SU-DHL-6 (cell line): ENCODE results near the gene ETS1.

Experiments used
- H2AFZ ChIP-seq: fragments of 200-600 bp; sonication (generic); 2 replicates; pipeline ENCODE4 v1.6.1; 2014; ENCODE audit warnings: low read depth, mild to moderate bottlenecking, moderate library complexity, mixed read lengths, antibody characterized with exemption, low read length; ENCODE audit not compliant: severe bottlenecking
- H3F3A ChIP-seq: fragments of 200-600 bp; shearing (Covaris generic); 2 replicates; pipeline ENCODE4 v1.6.0; 2016; ENCODE audit warnings: antibody characterized with exemption, mild to moderate bottlenecking; ENCODE audit not compliant: insufficient read depth
- H3K27ac ChIP-seq: fragments of 200-600 bp; sonication (generic); 2 replicates; pipeline ENCODE4 v1.5.1; 2016; ENCODE audit warnings: low read depth, mild to moderate bottlenecking, low read length, moderate library complexity, mixed read lengths
- H3K27me3 ChIP-seq: fragments of 200-600 bp; sonication (generic), shearing (Covaris generic); 2 replicates; pipeline ENCODE4 v1.6.0; 2014; ENCODE audit warnings: mild to moderate bottlenecking, low read length
- H3K36me3 ChIP-seq: fragments of 200-600 bp; sonication (generic); 2 replicates; pipeline ENCODE4 v1.6.1; 2014; ENCODE audit warnings: mild to moderate bottlenecking, low read length, mixed read lengths
- H3K4me2 ChIP-seq: fragments of 300-600, 200-600 bp; shearing (Covaris generic), sonication (generic); 2 replicates; pipeline ENCODE4 v1.6.0; 2014; ENCODE audit warnings: low read length, low read depth, mild to moderate bottlenecking; ENCODE audit not compliant: poor library complexity, severe bottlenecking
- H3K4me3 ChIP-seq: fragments of 200-600 bp; sonication (generic); 2 replicates; pipeline ENCODE4 v1.5.1; 2014; ENCODE audit warnings: antibody characterized with exemption, low read length, mild to moderate bottlenecking, mixed read lengths; ENCODE audit not compliant: insufficient read depth, poor library complexity, severe bottlenecking
- H3K79me2 ChIP-seq: fragments of 200-600 bp; sonication (generic); 2 replicates; pipeline ENCODE4 v1.6.1; 2014; ENCODE audit warnings: mild to moderate bottlenecking, low read length, moderate library complexity; ENCODE audit not compliant: insufficient read depth
- H3K9ac ChIP-seq: fragments of 200-600 bp; sonication (generic); 2 replicates; pipeline ENCODE4 v1.7.0; 2014; ENCODE audit warnings: mild to moderate bottlenecking, low read length
- H3K9me2 ChIP-seq: fragments of 200-600 bp; sonication (generic); replicated peaks from 2 replicates; pipeline ENCODE4 v1.6.1; 2014; ENCODE audit warnings: low read length; ENCODE audit not compliant: insufficient read depth
- H3K9me3 ChIP-seq: fragments of 200-600 bp; sonication (generic); 2 replicates; pipeline ENCODE4 v1.6.1; 2014; ENCODE audit warnings: low read length, mixed read lengths; ENCODE audit not compliant: insufficient read depth
- H4K20me1 ChIP-seq: fragments of 200-600 bp; sonication (generic); 2 replicates; pipeline ENCODE4 v1.6.1; 2014; ENCODE audit warnings: low read depth, mild to moderate bottlenecking, antibody characterized with exemption, low read length, moderate library complexity, mixed read lengths
- EZH2phosphoT487 ChIP-seq: fragments of 200-600 bp; sonication (generic), shearing (Covaris generic); conservative IDR thresholded peaks from 2 replicates; pipeline ENCODE4 v1.6.1; 2018; ENCODE audit warnings: mild to moderate bottlenecking, antibody characterized with exemption, low read length, moderate library complexity, mixed read lengths
- TF ChIP-seq, protein P1 (sequence below): fragments of 200-600 bp; sonication (generic); IDR thresholded peaks from one replicate; pipeline ENCODE4 v1.5.1; 2017; ENCODE audit warnings: antibody characterized with exemption, mild to moderate bottlenecking, low read length, moderate library complexity; ENCODE audit not compliant: insufficient read depth, poor library complexity, severe bottlenecking

ETS1 gene

DNA sequence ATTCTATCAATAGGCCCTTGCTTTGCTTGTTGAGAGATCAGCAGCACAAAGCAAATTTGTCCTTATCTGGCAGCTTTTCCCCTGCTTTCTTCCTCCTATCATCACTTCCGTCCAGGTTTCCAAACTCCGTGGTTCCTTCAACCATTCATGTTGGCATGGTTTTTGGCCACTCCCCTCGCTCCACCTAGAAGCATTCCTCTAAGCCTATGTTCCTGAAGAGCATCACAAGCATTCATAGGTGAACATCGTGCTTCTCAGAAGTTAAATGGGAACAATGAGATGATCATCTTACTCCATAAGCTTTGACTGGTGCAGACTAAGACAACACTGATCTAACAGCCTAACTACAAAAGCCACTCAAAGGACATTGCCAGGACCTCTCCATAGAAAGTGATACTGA lies 86.3 kb downstream of the ETS1 start:
- H3F3A ChIP-seq = peaks cover 29% of the 10 kb centered on the region; the same call in 1 of the 2 replicates

DNA sequence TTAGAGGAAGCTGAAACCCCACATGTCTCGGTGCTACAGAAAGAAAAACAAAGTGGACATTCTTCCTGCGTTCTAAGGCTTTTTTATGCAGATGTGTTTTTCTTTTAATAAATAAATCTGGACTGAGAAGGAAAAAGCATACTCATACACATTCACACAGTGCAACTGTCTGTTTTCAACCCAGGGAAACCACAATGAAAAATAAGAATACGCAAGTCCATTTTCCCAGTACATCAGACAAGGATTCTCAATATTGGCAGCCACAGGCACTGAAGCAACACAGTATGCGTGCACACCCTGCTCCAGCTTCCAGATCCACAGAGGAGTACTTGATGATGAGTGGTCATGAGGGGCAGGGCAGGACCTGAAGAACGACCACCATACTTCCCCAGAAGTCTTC lies 86.9 kb downstream of the ETS1 start:
- H3K36me3 ChIP-seq = no peaks in the 10 kb centered on the region
- H3K9ac ChIP-seq = 0 out of 2 replicates have a peak overlapping the region, but pooled peaks have one; percentile 3
- no peaks in the 10 kb centered on the region for H3K27me3 ChIP-seq
- peaks cover 100% of the 10 kb centered on the region for H3K79me2 ChIP-seq
- H2AFZ ChIP-seq = no peak overlapping the region
- no peaks in the 10 kb centered on the region for H3K9me3 ChIP-seq
- no peak overlapping the region for H3K4me3 ChIP-seq
- no peaks in the 10 kb centered on the region for H4K20me1 ChIP-seq
- TF ChIP-seq, protein P1, sequence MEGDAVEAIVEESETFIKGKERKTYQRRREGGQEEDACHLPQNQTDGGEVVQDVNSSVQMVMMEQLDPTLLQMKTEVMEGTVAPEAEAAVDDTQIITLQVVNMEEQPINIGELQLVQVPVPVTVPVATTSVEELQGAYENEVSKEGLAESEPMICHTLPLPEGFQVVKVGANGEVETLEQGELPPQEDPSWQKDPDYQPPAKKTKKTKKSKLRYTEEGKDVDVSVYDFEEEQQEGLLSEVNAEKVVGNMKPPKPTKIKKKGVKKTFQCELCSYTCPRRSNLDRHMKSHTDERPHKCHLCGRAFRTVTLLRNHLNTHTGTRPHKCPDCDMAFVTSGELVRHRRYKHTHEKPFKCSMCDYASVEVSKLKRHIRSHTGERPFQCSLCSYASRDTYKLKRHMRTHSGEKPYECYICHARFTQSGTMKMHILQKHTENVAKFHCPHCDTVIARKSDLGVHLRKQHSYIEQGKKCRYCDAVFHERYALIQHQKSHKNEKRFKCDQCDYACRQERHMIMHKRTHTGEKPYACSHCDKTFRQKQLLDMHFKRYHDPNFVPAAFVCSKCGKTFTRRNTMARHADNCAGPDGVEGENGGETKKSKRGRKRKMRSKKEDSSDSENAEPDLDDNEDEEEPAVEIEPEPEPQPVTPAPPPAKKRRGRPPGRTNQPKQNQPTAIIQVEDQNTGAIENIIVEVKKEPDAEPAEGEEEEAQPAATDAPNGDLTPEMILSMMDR = no peak
- no peak for TF ChIP-seq EZH2phosphoT487
- H3K4me2 ChIP-seq = peak overlapping the region; percentile 44
- H3F3A ChIP-seq = peaks cover 26% of the 10 kb centered on the region; the same call in 1 of the 2 replicates
- H3K27ac ChIP-seq = peak overlapping the region; percentile 72
- H3K9me2 ChIP-seq = no peaks in the 10 kb centered on the region

More for the DNA sequence above, 86.3 kb downstream of the ETS1 start:
- no peak overlapping the region for H3K4me3 ChIP-seq
- 0 out of 2 replicates have a peak overlapping the region, but pooled peaks have one; percentile 3 for H3K9ac ChIP-seq
- H3K36me3 ChIP-seq = no peaks in the 10 kb centered on the region
- no peaks in the 10 kb centered on the region for H3K9me2 ChIP-seq
- no peaks in the 10 kb centered on the region for H4K20me1 ChIP-seq
- H3K27ac ChIP-seq = peak overlapping the region; percentile 72
- no peaks in the 10 kb centered on the region for H3K9me3 ChIP-seq
- peak overlapping the region; percentile 44 for H3K4me2 ChIP-seq
- H3K79me2 ChIP-seq = peaks cover 100% of the 10 kb centered on the region
- no peak overlapping the region for H2AFZ ChIP-seq
- H3K27me3 ChIP-seq = no peaks in the 10 kb centered on the region
- TF ChIP-seq EZH2phosphoT487 = no peak
- TF ChIP-seq, protein P1 = no peak

DNA sequence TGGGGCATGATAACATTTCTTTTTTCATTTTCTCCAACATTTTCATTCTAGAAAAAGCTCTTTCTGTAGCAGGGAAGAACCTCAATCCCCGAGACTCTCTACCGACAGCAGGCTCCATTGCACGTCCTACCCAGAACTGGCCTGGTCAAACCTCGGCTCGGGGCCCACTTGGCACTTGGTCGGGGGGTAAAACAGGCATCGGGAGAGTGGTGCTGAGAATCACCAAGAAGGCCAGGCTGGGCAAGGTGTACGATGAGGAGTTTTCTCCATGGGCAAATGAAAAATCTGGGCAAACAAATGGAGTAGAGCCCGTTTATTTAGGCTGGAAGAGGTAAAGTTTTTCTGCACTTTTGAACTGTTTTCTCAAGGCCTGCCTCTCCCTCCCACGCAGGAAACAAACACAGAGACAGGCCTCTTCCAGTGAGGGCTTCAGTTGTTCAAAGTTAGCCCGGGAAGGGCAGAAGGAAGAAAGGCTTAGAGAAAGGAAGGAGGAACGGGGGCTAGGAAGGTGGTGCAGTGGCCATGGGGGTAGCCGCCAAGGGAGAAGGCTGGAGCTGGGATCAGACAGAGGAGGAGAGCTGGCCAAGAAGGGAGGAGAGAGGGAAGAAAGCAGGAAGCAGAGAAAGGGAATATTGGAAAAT lies 87.6 kb downstream of the ETS1 start:
- Histone ChIP-seq H4K20me1 (no peaks in the 10 kb centered on the region), H3K9me3 (no peaks in the 10 kb centered on the region), H2AFZ (no peak overlapping the region), H3K4me3 (no peak overlapping the region), H3K27ac (peak overlapping the region; percentile 72), H3K9me2 (no peaks in the 10 kb centered on the region), H3K27me3 (no peaks in the 10 kb centered on the region), H3F3A (peaks cover 26% of the 10 kb centered on the region; the same call in 1 of the 2 replicates), H3K79me2 (peaks cover 100% of the 10 kb centered on the region), H3K4me2 (peak overlapping the region; percentile 44), H3K9ac (peak overlapping the region; percentile 40), H3K36me3 (no peaks in the 10 kb centered on the region)
- no peak for TF ChIP-seq EZH2phosphoT487
- TF ChIP-seq, protein P1 = no peak
